HG03196 (cell line): ENCODE results near the gene PSMD11.

Experiments
- ATAC-seq: cut with Tn5 transposase; IDR thresholded peaks from one replicate; pipeline ENCODE4 v1.9.1; 2021; ENCODE audit not compliant: unreplicated experiment

The PSMD11 gene

GRCh38 chr17:32489320-32490100 lies 45.2 kb downstream of the PSMD11 start:
- ATAC-seq, result no peak

- no peak for ATAC-seq
Measured at GRCh38 chr17:32490101-32490482, 45.8 kb downstream of the PSMD11 start.

- no peak for ATAC-seq
Measured at GRCh38 chr17:32491371-32492263, 47.3 kb downstream of the PSMD11 start.

- no peak for ATAC-seq
Measured at GRCh38 chr17:32492264-32492589, 47.9 kb downstream of the PSMD11 start.

- no peak for ATAC-seq
Measured at GRCh38 chr17:32492648-32493289, 48.5 kb downstream of the PSMD11 start.

- no peak for ATAC-seq
Measured at GRCh38 chr17:32493571-32493970, 49.3 kb downstream of the PSMD11 start.

- no peak for ATAC-seq
Measured at GRCh38 chr17:32493976-32494513, 49.7 kb downstream of the PSMD11 start.

GRCh38 chr17:32494621-32495358 lies 50.5 kb downstream of the PSMD11 start:
- ATAC-seq, result no peak

- no peak for ATAC-seq
Measured at GRCh38 chr17:32495359-32496231, 51.3 kb downstream of the PSMD11 start.

GRCh38 chr17:32496395-32497073 lies 52.2 kb downstream of the PSMD11 start:
- no peak for ATAC-seq

GRCh38 chr17:32497431-32498205 lies 53.3 kb downstream of the PSMD11 start:
- no peak for ATAC-seq

- ATAC-seq, result no peak
Measured at GRCh38 chr17:32498391-32498790, 54.1 kb downstream of the PSMD11 start.

GRCh38 chr17:32502013-32502412 lies 57.7 kb downstream of the PSMD11 start:
- ATAC-seq, result no peak

GRCh38 chr17:32502710-32503109 lies 58.4 kb downstream of the PSMD11 start:
- no peak for ATAC-seq

- peak; percentile 86 for ATAC-seq
Measured at GRCh38 chr17:32503251-32504165, 59.2 kb downstream of the PSMD11 start.

GRCh38 chr17:32504166-32504990 lies 60.1 kb downstream of the PSMD11 start:
- peak; percentile 29 for ATAC-seq

- ATAC-seq, result no peak
Measured at GRCh38 chr17:32508926-32509325, 64.6 kb downstream of the PSMD11 start.
